ENCODE measurements around the gene PRPF40B. TPM values are rescaled to one million over a fixed set of nuclear protein-coding genes. Genes with fewer than 3 reads are reported as not detected.
A peak's percentile ranks its signal among the peaks of the same experiment; 100 is the strongest.
"Not testable (repeated sequence)": the region's sequence is repeated elsewhere in the genome, so short reads cannot be mapped to it uniquely, and the experiment has no call there.

Gene PRPF40B
- total and polyA plus RNA-seq, 2 of the 13 experiments (the other 11 are each of a cell fraction or from before 2014, with no cell fraction given), result 5.0 to 7.8 TPM

DNA sequence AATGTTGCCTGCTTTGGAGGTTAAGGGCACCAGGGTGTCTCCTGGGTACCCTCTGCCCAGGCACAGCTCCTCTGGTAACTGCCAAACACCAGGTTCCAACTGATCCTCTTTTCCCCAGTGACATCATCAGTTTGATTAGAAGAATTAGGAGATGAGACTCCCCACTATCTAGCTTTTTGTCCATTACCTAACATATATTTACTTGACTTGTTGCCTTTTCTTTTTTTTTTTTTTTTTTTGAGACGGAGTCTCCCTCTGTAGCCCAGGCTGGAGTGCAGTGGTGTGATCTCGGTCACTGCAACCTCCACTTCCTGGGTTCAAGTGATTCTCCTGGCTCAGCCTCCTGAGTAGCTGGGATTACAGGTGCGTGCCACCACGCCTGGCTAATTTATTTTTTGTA is 17.8 kb upstream of the PRPF40B start, which contains the start of gene FAM186B:
Gene FAM186B (minus strand): TSS at position 101 of the 400 bp plus-strand sequence. CDS start 162 bp downstream, outside the sequence.
- not testable (repeated sequence) for BruUV-seq (replicated peaks); H3K79me2 ChIP-seq (ENCODE audit: insufficient read depth, low read length)

DNA sequence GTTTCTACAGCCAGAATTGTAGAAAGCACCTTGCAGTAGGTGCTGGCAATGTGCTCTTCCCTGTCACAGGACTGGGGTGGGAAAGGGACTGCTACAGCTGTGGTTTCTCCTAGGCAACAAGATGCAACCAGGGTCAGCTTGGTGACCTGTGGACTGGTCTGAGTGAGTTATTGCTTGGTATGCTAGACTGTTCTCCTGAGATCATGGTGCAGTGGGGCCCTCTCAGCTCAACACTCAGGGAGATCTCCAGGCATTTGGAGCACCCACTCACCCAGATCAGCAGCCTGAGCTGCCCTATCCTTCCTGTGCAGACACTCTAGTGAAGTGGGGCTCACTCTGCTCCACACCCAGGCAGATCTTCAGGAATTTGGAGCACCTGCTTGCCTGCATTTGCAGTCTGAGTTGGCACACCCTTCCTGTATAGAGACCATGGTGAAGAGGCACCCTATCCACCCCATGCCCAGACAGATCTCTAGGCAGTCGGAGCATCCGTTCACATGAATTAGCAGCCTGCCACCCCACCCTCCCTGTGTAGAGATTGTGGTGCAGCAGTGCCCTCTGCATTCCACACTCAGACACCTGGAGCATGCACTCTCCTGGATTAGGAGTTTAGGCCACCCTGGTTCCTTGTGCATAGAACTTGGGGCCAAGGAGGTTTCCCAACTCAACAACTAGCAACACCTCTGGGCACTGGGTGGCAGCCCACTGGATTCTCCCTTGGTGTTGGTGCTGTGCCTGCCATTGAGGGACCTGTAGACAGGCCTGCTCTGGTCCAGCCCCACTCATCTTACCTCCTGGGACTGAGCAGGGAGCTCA is 14.1 kb upstream of the PRPF40B start:
- CTCF ChIA-PET (ENCODE audit: low intra/inter-chr PET ratio, low total read pairs), result no interaction called here

More for the DNA sequence above, 17.8 kb upstream of the PRPF40B start, which contains the start of gene FAM186B:
- H2AFZ ChIP-seq (ENCODE audit: low read length); CTCF ChIA-PET (ENCODE audit: low intra/inter-chr PET ratio, low total read pairs); FAIRE-seq; H3K9me3 ChIP-seq (ENCODE audit: low read length); ATAC-seq; H3K27ac ChIP-seq (ENCODE audit: extremely low read length, insufficient read depth, low read length); H3K36me3 ChIP-seq (replicated peaks in 1 of 2; ENCODE audit: control insufficient read depth in 1 of 2, insufficient read depth in 2 of 2, low read length in 2 of 2); DNase-seq (ENCODE audit: low spot score); H3K27me3 ChIP-seq (ENCODE audit: control insufficient read depth in 1 of 2, insufficient read depth in 2 of 2, low read length in 2 of 2); intact Hi-C loops (cut with micrococcal nuclease; ENCODE audit: unreplicated experiment); in situ Hi-C loops (cut with HindIII; ENCODE audit: extremely low pct_ligation_motif_present, low pct_unique_long_range_greater_than_20kb); H3K4me2 ChIP-seq (ENCODE audit: low read depth, low read length); H3K4me3 ChIP-seq (replicated peaks in 1 of 3; ENCODE audit: insufficient read depth in 1 of 3, low read depth in 2 of 3, low read length in 3 of 3); H3K9ac ChIP-seq (ENCODE audit: insufficient read depth, low read depth, low read length); H4K20me1 ChIP-seq (ENCODE audit: insufficient read depth, low read length); TF ChIP-seq ATF7 (CRISPR knock-in tag; IDR thresholded peaks at IDR 0.05): not testable (repeated sequence)
- peak; percentile 35; the same call in 1 of the 2 replicates for TF ChIP-seq ATF7 (IDR thresholded peaks at IDR 0.05)
- 82% methylated on average over 4 of the region's 4 CpGs for WGBS (ENCODE audit: low lambda C conversion rate)
- POLR2A ChIA-PET, result interaction anchor here (0.5 kb wide), 1 partner anchor 17 kb away, joined by 3 read pairs; no protein-coding TSS in a partner anchor
- H3K4me1 ChIP-seq (ENCODE audit: insufficient read depth, low read length), result peaks cover 21% of the 10 kb centered on the region

More for the DNA sequence above, 14.1 kb upstream of the PRPF40B start:
- Histone ChIP-seq H2AFZ (ENCODE audit: low read length) (no peak overlapping the region), H3K27me3 (ENCODE audit: control insufficient read depth in 1 of 2, insufficient read depth in 2 of 2, low read length in 2 of 2) (no peaks in the 10 kb centered on the region), H3K27ac (ENCODE audit: extremely low read length, insufficient read depth, low read length) (no peak overlapping the region), H3K36me3 (replicated peaks in 1 of 2; ENCODE audit: control insufficient read depth in 1 of 2, insufficient read depth in 2 of 2, low read length in 2 of 2) (no peaks in the 10 kb centered on the region), H3K9ac (ENCODE audit: insufficient read depth, low read depth, low read length) (no peak overlapping the region), H3K79me2 (ENCODE audit: insufficient read depth, low read length) (no peaks in the 10 kb centered on the region), H3K4me2 (ENCODE audit: low read depth, low read length) (no peak overlapping the region; the same call in 1 of the 2 replicates), H3K4me3 (replicated peaks in 1 of 3; ENCODE audit: insufficient read depth in 1 of 3, low read depth in 2 of 3, low read length in 3 of 3) (no peak overlapping the region), H3K9me3 (ENCODE audit: low read length) (no peaks in the 10 kb centered on the region), H4K20me1 (ENCODE audit: insufficient read depth, low read length) (no peaks in the 10 kb centered on the region), H3K4me1 (ENCODE audit: insufficient read depth, low read length) (peaks cover 34% of the 10 kb centered on the region)
- TF ChIP-seq ZC3H4 (CRISPR knock-in tag; IDR thresholded peaks at IDR 0.05; ENCODE audit: borderline replicate concordance) (no peak), KLF12 (CRISPR knock-in tag; IDR thresholded peaks at IDR 0.05; ENCODE audit: borderline replicate concordance) (no peak), RNF2 (conservative IDR thresholded peaks at IDR 0.05; ENCODE audit: low read depth) (no peak), HDAC6 (IDR thresholded peaks at IDR 0.05; ENCODE audit: low read depth, low read length) (no peak), ZNF577 (CRISPR knock-in tag; IDR thresholded peaks at IDR 0.05; ENCODE audit: borderline replicate concordance, low read depth) (no peak), GATAD1 (CRISPR knock-in tag; IDR thresholded peaks at IDR 0.05) (no peak), ZFP41 (CRISPR knock-in tag; IDR thresholded peaks at IDR 0.05; ENCODE audit: borderline replicate concordance) (no peak), BHLHE40 (IDR thresholded peaks at IDR 0.05; ENCODE audit: low read length) (no peak), CCDC6 (CRISPR knock-in tag; IDR thresholded peaks at IDR 0.05) (no peak)
- TF ChIP-seq, protein P1, sequence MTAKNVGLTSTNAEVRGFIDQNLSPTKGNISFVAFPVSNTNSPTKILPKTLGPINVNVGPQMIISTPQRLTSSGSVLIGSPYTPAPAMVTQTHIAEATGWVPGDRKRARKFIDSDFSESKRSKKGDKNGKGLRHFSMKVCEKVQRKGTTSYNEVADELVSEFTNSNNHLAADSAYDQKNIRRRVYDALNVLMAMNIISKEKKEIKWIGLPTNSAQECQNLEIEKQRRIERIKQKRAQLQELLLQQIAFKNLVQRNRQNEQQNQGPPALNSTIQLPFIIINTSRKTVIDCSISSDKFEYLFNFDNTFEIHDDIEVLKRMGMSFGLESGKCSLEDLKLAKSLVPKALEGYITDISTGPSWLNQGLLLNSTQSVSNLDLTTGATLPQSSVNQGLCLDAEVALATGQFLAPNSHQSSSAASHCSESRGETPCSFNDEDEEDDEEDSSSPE (CRISPR knock-in tag; IDR thresholded peaks at IDR 0.05), result no peak
- TF ChIP-seq, protein P2, sequence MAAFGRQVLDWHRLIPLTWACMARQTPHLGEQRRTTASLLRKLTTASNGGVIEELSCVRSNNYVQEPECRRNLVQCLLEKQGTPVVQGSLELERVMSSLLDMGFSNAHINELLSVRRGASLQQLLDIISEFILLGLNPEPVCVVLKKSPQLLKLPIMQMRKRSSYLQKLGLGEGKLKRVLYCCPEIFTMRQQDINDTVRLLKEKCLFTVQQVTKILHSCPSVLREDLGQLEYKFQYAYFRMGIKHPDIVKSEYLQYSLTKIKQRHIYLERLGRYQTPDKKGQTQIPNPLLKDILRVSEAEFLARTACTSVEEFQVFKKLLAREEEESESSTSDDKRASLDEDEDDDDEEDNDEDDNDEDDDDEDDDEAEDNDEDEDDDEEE (CRISPR knock-in tag; IDR thresholded peaks at IDR 0.05), result no peak
- TF ChIP-seq, protein P3, sequence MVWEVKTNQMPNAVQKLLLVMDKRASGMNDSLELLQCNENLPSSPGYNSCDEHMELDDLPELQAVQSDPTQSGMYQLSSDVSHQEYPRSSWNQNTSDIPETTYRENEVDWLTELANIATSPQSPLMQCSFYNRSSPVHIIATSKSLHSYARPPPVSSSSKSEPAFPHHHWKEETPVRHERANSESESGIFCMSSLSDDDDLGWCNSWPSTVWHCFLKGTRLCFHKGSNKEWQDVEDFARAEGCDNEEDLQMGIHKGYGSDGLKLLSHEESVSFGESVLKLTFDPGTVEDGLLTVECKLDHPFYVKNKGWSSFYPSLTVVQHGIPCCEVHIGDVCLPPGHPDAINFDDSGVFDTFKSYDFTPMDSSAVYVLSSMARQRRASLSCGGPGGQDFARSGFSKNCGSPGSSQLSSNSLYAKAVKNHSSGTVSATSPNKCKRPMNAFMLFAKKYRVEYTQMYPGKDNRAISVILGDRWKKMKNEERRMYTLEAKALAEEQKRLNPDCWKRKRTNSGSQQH (CRISPR knock-in tag; IDR thresholded peaks at IDR 0.05; ENCODE audit: low read depth), result no peak
- intact Hi-C loops (cut with micrococcal nuclease; ENCODE audit: unreplicated experiment) (no loop called here), in situ Hi-C loops (cut with HindIII; ENCODE audit: extremely low pct_ligation_motif_present, low pct_unique_long_range_greater_than_20kb) (no loop called here)
- no TSS peak for BruUV-seq (replicated peaks)
- WGBS (ENCODE audit: low lambda C conversion rate), result 75% methylated on average over 2 of the region's 2 CpGs
- ATAC-seq (peak; percentile 68), FAIRE-seq (no peak), DNase-seq (ENCODE audit: low spot score) (no peak)
- POLR2A ChIA-PET, result interaction anchor here (0.9 kb wide), 1 partner anchor 22 kb away, joined by 3 read pairs; no protein-coding TSS in a partner anchor

All from HepG2 (cell line).